Skeletal muscle tissue (tissue), 4 donors: ENCODE data around the gene FIGNL2. TPM values are rescaled to one million over a fixed set of nuclear protein-coding genes. Genes with fewer than 3 reads are reported as not detected.

Experiments
- H3K27ac ChIP-seq: one replicate; pipeline ENCODE4 v1.7.0; 2013; ENCODE audit warnings: mild to moderate bottlenecking, low read depth, low read length, inconsistent platforms
- H3K27me3 ChIP-seq, 3 donors: one replicate each; pipeline ENCODE4 v1.7.0; 2013; ENCODE audit warnings: low read length in 3 of 3; ENCODE audit not compliant: control insufficient read depth in 3 of 3, insufficient read depth in 3 of 3
- H3K36me3 ChIP-seq, 3 donors: one replicate each; pipeline ENCODE4 v1.7.0; 2013; ENCODE audit warnings: low read length in 3 of 3; ENCODE audit not compliant: control insufficient read depth in 3 of 3, insufficient read depth in 3 of 3
- H3K4me1 ChIP-seq, 3 donors: one replicate each; pipeline ENCODE4 v1.7.0; 2013; ENCODE audit warnings: low read length in 3 of 3, mild to moderate bottlenecking in 3 of 3; ENCODE audit not compliant: control insufficient read depth in 3 of 3, insufficient read depth in 3 of 3
- H3K4me3 ChIP-seq, 3 donors: one replicate each; pipeline ENCODE4 v1.7.0; 2013; ENCODE audit warnings: low read length in 3 of 3
- H3K9ac ChIP-seq, 3 donors: one replicate each; pipeline ENCODE4 v1.7.0; 2013; ENCODE audit warnings: low read length in 3 of 3, mild to moderate bottlenecking in 3 of 3, moderate library complexity in 2 of 3, low read depth in 1 of 3
- H3K9me3 ChIP-seq, 3 donors: one replicate each; pipeline ENCODE4 v1.7.0; 2013; ENCODE audit warnings: low read length in 3 of 3; ENCODE audit not compliant: control insufficient read depth in 3 of 3
- total RNA-seq: library from RNA; depleted of rRNA; stranded (reverse); fragments of >200 nt; gene quantifications from one replicate; pipeline ENCODE4 v1.2.3, GENCODE V29; 2014
- donor health status: Osteomylitis.

FIGNL2 gene
- 1.0 TPM for total RNA-seq

GRCh38 chr12:51848326-51848727 is at the start of gene FIGNL2:
TSS of gene FIGNL2 (minus strand) at chr12:51848718. CDS start at chr12:51822413, 26,305 bp downstream.
- H3K36me3 ChIP-seq: no peaks in the 10 kb centered on the region
- peaks cover 21 to 51% (median 41%) of the 10 kb centered on the region in 3 donors for H3K27me3 ChIP-seq
- H3K9me3 ChIP-seq: no peaks in the 10 kb centered on the region
- peak within 1 kb of the TSS; percentile 30 to 59 (median 52) for H3K4me3 ChIP-seq
- no peak within 1 kb of the TSS for H3K27ac ChIP-seq
- H3K4me1 ChIP-seq: peaks cover 19 to 25% (median 25%) of the 10 kb centered on the region in 3 donors
- H3K9ac ChIP-seq: peak within 1 kb of the TSS in 1 of 3 donors; percentile 45

DNA sequence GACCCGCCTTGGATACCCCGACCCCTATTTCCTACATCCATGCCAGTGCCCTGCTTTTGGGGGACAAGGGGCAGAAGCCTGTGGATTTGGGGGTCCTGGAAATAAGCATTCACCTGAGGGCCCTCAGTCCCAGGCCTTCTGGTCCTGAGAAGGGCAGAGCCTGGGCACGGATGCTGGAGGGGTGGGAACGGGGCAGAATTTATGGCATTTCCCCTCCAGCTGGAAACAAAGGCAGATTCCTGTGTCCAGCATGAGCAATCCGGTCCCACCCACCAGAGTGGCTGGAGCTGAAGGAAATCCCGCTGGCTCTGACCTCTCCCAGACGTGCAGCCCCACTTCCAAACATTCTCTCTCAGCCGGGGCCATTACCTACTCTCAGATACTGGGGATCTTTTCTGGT is 48.7 kb upstream of the FIGNL2 start:
- H3K27ac ChIP-seq: peak overlapping the region; percentile 54
- H3K4me3 ChIP-seq: no peak overlapping the region
- H3K36me3 ChIP-seq: no peaks in the 10 kb centered on the region
- H3K27me3 ChIP-seq: no peaks in the 10 kb centered on the region
- no peaks in the 10 kb centered on the region for H3K9me3 ChIP-seq
- H3K4me1 ChIP-seq: peaks cover 21 to 24% (median 21%) of the 10 kb centered on the region in 3 donors
- H3K9ac ChIP-seq: no peak overlapping the region

GRCh38 chr12:51896236-51896635 is 47.7 kb upstream of the FIGNL2 start:
- Histone ChIP-seq H3K4me1 (peaks cover 21 to 24% (median 21%) of the 10 kb centered on the region in 3 donors), H3K4me3 (no peak overlapping the region), H3K36me3 (no peaks in the 10 kb centered on the region), H3K9me3 (no peaks in the 10 kb centered on the region), H3K27ac (no peak overlapping the region), H3K9ac (no peak overlapping the region), H3K27me3 (no peaks in the 10 kb centered on the region)

GRCh38 chr12:51895378-51896135 is 47.0 kb upstream of the FIGNL2 start:
- peaks cover 21 to 24% (median 21%) of the 10 kb centered on the region in 3 donors for H3K4me1 ChIP-seq
- no peak overlapping the region for H3K4me3 ChIP-seq
- peak overlapping the region in 1 of 3 donors; percentile 33 for H3K9ac ChIP-seq
- no peak overlapping the region for H3K27ac ChIP-seq
- no peaks in the 10 kb centered on the region for H3K27me3 ChIP-seq
- H3K36me3 ChIP-seq: no peaks in the 10 kb centered on the region
- H3K9me3 ChIP-seq: no peaks in the 10 kb centered on the region

- Histone ChIP-seq H3K27me3 (peaks cover 0 to 6% (median 5%) of the 10 kb centered on the region in 3 donors), H3K4me3 (no peak overlapping the region), H3K9me3 (no peaks in the 10 kb centered on the region), H3K9ac (no peak overlapping the region), H3K4me1 (peaks cover 21 to 24% (median 21%) of the 10 kb centered on the region in 3 donors), H3K27ac (no peak overlapping the region), H3K36me3 (no peaks in the 10 kb centered on the region)
These were observed 45.3 kb upstream of the FIGNL2 start for GRCh38 chr12:51893786-51894185.

DNA sequence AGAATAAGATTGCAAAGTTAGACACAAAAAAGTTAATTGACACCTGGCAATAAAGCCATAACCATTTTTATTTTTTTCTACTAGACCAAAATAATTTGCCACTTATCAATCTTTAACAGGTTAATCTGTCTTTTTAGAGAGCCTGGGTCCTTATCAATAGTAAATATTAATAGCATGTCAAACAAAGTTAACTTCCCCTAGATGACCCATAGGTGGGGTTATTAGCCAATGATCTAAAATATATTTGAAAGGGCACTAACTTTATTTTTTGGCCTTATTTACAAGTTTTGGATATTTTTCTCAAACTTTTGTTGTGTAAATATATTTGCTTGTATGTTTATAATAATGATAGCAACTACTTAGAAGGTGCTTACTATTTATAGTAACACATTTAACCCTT is 43.3 kb upstream of the FIGNL2 start:
- H3K27me3 ChIP-seq: peaks cover 3 to 14% (median 12%) of the 10 kb centered on the region in 3 donors

DNA sequence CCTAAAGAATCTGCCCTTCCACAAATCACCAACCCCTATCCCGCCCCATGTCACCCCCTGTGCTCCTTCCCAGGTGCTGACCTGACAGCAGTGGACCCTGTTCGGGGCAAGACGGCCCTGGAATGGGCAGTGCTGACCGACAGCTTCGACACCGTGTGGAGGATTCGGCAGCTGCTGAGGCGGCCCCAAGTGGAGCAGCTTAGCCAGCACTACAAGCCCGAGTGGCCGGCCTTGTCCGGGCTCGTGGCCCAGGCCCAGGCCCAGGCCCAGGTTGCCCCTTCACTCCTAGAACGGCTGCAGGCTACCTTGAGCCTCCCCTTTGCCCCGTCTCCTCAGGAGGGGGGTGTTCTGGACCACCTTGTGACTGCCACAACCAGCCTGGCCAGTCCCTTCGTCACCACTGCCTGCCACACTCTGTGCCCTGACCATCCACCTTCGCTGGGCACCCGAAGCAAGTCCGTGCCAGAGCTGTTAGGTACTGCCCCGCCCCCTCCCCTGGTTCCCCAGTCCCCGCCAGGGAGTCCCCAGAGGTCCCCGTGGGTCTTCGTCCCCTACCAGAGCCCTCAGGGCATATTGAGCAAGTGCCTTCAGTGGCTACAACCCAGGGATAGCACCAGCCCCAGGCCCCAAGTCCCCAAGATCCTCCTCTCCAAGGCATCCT is 42.1 kb upstream of the FIGNL2 start:
- H3K4me3 ChIP-seq: no peak overlapping the region
- peaks cover 12 to 18% (median 13%) of the 10 kb centered on the region in 3 donors for H3K4me1 ChIP-seq
- H3K9ac ChIP-seq: no peak overlapping the region
- H3K36me3 ChIP-seq: no peaks in the 10 kb centered on the region
- no peaks in the 10 kb centered on the region for H3K9me3 ChIP-seq
- peaks cover 3 to 14% (median 12%) of the 10 kb centered on the region in 3 donors for H3K27me3 ChIP-seq
- H3K27ac ChIP-seq: no peak overlapping the region

More for the DNA sequence above, 43.3 kb upstream of the FIGNL2 start:
- H3K4me3 ChIP-seq: no peak overlapping the region
- peaks cover 12 to 19% (median 15%) of the 10 kb centered on the region in 3 donors for H3K4me1 ChIP-seq
- H3K27ac ChIP-seq: no peak overlapping the region
- no peaks in the 10 kb centered on the region for H3K36me3 ChIP-seq
- H3K9me3 ChIP-seq: no peaks in the 10 kb centered on the region
- H3K9ac ChIP-seq: no peak overlapping the region

DNA sequence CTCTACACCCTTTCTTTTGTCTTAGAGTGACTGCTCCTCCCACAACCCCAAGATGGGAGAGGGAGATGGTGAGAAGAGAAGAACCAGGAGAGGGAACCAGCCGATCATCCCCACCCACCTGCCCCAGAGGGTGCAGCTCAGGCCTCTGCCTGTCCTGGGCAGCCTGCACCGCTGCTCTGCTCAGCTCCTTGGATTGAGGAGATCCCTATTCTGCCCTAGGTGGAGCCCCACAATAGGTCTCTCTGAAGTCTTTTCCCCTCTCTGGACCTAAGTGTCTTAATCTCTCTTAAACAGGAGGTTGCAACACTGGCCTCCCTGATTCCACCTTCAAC is 41.6 kb upstream of the FIGNL2 start:
- H3K27ac ChIP-seq: no peak overlapping the region
- no peaks in the 10 kb centered on the region for H3K36me3 ChIP-seq
- peaks cover 10 to 12% (median 11%) of the 10 kb centered on the region in 3 donors for H3K4me1 ChIP-seq
- no peak overlapping the region for H3K4me3 ChIP-seq
- H3K27me3 ChIP-seq: peaks cover 3 to 14% (median 12%) of the 10 kb centered on the region in 3 donors
- no peak overlapping the region for H3K9ac ChIP-seq
- H3K9me3 ChIP-seq: no peaks in the 10 kb centered on the region

- H3K27ac ChIP-seq: no peak overlapping the region
- H3K4me3 ChIP-seq: no peak overlapping the region
- no peaks in the 10 kb centered on the region for H3K36me3 ChIP-seq
- H3K4me1 ChIP-seq: peaks cover 8% of the 10 kb centered on the region in 3 donors
- no peak overlapping the region for H3K9ac ChIP-seq
- H3K9me3 ChIP-seq: peaks cover 0 to 2% (median 0%) of the 10 kb centered on the region in 3 donors
- H3K27me3 ChIP-seq: peaks cover 3 to 14% (median 12%) of the 10 kb centered on the region in 3 donors
These were observed 41.0 kb upstream of the FIGNL2 start for GRCh38 chr12:51889216-51890132.
